NCI-H1436 treated with DMSO at 0.1 percent for 48 hours (cell line): ENCODE data around the gene C19orf25.
"Not testable (repeated sequence)": the region's sequence is repeated elsewhere in the genome, so short reads cannot be mapped to it uniquely, and the experiment has no call there.

ENCODE experiments used
- DNase-seq: peaks from one replicate; lab custom pipeline; 2025; lab: John Stamatoyannopoulos, UW

Gene C19orf25

DNA sequence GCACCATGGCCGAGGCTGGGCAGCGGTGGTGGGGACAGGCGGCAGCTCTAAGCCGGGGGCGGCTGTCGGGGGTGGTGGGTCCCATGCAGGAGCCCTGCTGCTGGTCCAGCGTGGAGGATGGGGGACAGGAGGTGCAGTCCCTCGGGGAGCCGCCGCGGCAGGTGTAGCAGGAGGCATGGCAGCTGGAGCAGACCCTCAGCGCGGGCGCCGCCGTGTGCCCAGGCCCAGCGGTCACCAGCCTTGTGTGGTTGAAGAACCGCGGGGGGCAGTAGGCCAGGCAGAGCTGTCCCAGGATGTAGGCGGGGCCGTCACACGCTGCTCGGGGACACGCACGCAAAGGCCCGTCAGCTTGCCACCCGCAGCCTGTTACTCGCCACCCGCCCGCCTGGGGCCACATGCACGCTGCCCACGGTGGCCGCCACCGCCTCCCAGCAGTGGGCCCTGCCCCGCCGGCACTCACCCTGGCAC, 2.9 kb upstream of the C19orf25 start:
- no peak for DNase-seq

DNA sequence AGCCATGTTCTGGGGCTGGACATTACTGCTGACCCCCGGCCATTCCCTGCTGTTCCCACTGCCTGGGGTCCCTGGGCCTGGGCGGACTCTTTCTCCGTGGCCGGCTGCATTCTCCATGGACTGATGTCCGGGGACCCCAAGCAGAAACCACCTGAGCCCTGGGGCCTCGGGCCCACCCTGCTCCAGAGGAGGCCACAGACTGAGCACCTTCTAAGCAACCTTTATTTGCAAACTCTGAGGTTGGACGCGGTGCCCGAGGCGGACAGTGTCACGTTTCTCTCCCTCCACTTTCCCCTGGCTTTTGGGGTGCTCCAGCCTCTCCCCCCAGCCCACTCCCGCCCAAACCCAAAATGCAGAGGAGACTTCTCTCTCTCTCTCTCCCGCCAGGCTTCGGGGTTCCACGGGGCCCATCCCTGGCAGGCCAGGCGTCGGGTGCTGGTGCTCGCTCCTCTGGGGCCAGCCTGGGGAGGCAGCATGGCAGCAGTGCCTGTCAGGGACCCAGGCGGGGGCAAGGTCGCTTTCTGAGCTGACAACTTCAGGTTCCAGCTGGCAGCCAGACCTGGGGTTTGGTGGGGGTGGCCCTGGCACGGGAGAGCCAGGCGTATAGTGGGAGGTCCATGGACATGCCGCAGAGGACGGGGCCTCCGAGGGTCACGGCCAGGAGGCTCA, 2.3 kb upstream of the C19orf25 start:
- DNase-seq, result no peak

- not testable (repeated sequence) for DNase-seq
These were observed 2.0 kb downstream of the C19orf25 start for GRCh38 chr19:1477056-1477455.

DNA sequence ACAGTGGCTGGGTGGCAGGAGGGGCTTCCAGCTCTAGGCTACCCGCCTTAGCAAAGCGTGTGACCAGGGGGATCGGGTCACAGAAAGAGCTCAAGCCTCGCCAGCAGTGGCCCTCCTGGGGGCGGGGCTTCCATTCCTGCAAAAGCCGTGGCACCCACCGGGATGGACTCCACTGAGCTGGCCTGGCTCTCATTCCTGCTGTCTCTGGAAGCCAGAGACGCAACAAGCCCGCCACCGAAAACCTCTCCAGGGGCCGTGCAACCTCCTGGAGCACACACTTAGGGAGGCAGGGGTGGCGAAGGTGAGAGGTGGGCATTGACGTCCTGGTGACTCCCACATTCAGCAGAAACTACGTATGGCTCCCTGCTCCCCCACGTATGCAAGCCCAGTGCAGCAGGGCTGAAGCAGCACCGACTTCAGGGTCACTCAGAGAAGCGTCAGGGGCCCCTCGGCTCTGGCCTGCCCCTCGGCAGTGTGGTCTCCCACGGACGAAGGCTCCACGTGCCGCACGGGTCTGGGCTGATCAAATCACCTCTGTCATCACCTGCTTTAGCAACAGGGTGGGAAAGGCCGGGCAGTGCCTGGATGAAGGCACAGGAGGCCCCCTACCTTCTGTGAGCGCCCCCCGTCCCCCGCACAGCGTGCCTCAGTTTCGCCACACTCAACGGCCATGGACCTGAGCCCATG, 3.1 kb downstream of the C19orf25 start:
- DNase-seq, result no peak

DNA sequence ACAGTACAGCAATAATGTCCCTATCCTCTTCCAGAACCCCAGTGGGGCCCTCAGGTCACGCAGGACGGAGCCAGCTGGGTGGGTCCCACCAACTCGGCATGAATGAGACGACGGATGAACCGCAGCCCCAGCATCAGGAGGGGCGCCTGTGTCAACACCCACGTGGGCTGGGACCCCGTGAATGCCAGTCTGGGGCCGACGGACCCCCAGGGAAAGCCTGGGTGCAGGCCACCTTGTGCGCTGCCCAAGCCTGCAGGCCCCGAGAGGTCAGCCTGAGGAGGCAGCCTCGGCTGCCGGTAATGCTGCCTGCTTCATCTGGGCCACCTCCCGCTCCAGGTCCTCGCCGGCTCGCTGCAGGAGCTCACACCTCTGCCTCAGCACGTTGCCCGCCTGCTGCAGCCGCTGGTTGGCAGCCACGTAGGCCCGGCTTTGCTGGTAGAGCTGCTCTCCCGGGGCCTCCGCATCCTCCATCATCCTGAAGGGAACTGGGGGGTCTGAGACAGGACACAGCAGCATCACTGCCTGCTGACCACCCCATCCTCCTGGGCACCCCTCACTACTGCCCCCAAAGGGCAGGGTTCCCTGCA, 4.2 kb downstream of the C19orf25 start:
- DNase-seq, result no peak

- no peak for DNase-seq
These were observed 4.8 kb downstream of the C19orf25 start for GRCh38 chr19:1474011-1474764.

DNA sequence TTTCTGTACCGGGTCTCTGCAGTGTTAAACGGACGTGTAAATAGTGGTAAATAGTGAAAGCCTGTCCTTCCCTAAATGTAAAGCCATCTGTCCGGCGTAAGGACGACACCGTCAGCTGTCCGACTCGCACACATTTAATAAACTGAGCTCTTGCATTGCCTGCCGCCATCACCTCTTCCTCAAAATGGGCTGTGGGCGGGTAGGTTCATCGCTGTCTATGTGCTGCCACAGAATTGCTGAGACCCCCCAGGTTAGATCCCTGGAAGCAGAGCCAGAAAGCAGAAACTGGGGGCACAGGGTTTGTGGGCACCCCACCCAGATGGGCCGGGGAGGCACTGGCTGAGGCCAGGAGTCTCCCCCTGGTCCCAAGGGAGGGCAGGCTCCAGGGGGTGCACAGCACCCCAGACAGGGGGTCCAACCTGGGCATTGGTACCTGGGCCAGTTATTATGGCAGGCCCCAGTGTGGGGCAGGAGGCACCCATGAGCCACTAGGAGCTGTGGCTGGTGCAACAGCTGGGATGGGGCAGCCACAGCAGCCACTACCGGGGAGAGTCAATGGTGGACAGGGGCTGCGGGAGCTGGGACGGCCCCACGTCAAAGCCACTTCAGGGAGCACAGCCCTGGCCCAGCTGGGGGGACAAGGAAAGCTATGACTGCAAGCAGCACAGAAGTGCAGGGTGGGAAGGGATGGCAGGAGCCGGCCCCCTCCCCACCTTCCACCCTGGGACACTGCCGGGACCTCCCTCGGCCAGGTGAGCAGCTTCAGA, 5.7 kb downstream of the C19orf25 start:
- no peak for DNase-seq

- no peak for DNase-seq
These were observed 6.6 kb downstream of the C19orf25 start for GRCh38 chr19:1472231-1473084.

DNA sequence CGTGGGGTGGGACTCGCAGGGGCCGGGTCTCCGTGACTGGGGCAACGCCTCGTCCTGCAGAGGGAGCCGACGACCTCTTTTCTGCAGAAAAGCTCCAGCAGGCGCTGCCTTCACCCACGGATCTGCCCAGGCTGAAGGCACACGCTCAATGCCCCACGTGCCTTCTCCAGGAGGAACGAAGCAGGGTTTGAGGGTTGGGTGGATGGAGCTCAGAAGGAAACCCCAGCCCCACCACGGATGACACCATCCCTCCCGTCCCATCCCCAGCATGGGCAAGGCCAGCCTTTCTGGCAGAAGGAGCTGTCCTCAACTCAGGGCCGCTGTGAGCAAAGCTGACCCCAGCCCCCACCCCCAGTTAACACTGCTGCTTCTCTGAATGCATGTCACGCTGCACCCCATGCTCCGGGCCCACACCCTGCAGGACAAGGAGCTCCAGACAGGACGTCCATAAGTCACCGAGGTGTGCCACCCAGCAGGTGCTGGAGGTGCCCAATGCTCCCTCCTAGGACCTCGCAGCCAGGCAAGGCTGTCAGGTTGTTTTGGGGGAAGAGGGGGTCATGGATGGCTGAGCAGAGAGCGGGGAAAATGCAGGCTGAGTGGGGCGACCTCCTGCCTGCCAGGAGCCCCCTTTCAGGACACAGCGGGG, 7.4 kb downstream of the C19orf25 start:
- DNase-seq, result no peak

DNA sequence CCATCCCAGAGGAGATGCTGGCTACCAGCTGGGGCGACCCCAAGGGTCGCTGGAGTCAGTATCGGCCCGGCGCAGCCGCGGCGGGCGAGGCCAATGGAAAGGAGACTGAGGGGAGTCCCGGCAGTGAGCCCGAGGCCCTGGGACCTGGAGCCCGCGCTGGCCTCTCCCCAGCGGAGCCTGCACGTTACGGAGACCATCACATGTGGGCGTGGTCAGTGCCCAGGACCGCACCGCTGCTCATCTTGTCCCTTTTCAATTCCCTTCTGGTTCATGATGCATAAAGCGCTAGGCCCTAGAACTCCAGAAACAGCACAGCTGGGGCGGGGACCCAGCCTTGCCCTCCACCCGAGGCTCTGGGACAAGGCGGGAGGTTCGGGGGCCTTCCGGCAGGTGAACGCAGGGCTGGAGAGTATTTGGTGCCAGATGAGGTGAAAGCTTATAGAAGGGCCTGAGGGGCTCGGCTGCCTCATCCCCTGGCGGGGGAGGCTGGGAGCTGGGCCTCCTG, 8.0 kb downstream of the C19orf25 start:
- no peak for DNase-seq

DNA sequence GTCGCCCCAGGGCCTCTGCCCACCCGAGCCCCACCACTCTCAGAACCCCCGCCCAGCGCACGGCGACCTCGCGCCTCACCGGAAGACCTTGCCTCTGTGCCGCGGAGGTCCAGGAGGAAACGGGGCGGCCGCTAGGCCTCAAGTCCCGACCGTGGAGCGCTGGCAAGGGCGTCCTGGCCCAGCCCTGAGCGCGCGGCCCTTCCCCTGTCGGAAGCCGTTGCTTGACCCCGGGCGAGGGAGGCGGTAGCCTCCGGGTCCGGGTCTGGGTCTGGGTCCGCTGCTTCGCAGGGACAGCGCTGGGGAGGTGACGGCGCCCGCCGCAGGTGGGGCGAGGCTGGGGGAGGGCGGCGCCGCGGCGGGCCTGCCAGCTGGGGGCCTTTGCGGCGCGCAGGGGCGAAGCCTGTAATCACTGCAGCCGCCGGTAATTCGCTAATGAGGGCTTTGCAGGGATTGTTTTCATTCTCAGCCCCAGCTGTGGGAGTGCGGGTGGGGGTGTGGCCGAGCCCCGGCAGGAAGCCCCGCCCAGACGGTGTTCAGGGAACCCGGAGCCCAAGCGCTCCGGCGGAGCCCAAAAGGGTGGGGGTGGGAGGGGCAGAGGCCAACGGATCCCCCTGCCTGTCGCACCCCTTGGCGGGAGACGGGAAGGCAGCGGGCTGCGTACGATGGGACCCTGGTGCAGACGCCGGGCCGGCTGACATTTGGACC, 8.6 kb downstream of the C19orf25 start:
- peak; percentile 35 for DNase-seq

DNA sequence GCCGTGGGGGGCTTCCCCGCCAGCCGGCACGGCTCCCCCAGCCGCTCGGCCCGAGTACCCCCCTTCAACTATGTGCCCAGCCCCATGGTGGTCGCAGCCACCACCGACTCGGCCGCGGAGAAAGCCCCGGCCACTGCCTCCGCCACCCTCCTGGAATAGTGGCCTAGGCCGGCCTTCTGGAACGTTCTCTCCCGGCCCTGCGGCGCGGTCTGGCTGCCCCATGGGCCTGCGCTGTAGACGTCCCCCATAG, 9.0 kb downstream of the C19orf25 start:
- DNase-seq, result no peak

DNA sequence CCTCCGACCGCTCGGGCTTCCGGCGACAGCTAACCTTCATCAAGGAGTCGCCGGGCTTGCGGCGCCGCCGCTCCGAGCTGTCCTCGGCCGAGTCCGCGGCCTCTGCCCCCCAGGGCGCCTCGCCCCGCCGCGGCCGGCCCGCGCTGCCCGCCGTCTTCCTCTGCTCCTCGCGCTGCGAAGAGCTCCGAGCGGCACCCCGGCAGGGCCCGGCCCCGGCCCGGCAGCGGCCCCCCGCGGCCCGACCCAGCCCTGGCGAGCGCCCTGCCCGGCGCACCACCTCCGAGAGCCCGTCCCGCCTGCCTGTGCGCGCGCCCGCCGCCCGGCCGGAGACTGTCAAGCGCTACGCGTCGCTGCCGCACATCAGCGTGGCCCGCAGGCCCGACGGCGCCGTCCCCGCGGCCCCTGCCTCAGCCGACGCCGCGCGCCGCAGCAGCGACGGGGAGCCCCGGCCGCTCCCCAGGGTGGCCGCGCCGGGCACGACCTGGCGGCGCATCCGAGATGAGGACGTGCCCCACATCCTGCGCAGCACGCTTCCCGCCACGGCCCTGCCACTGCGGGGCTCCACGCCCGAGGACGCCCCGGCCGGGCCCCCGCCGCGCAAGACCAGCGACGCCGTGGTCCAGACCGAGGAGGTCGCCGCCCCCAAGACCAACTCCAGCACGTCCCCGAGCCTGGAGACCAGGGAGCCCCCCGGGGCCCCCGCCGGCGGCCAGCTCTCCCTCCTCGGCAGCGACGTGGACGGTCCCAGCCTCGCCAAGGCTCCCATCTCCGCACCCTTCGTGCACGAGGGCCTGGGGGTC, 9.6 kb downstream of the C19orf25 start:
- no peak for DNase-seq

- DNase-seq, result no peak
These were observed 10.2 kb downstream of the C19orf25 start for GRCh38 chr19:1468821-1469254.

- DNase-seq, result no peak
These were observed 10.7 kb downstream of the C19orf25 start for GRCh38 chr19:1468274-1468820.

- no peak for DNase-seq
These were observed 11.3 kb downstream of the C19orf25 start for GRCh38 chr19:1467490-1468273.

GRCh38 chr19:1467215-1467489, 11.9 kb downstream of the C19orf25 start:
- DNase-seq, result no peak
